DOHH2 (cell line): ENCODE measurements around the gene KRTAP4-4.
"Not testable (repeated sequence)": the region's sequence is repeated elsewhere in the genome, so short reads cannot be mapped to it uniquely, and the experiment has no call there.

Experiments
- H3F3A ChIP-seq: fragments of 200-600 bp; sonication (generic), shearing (Covaris generic); 2 replicates; pipeline ENCODE4 v1.6.0; 2016; ENCODE audit warnings: antibody characterized with exemption, mild to moderate bottlenecking; ENCODE audit not compliant: control insufficient read depth, insufficient read depth
- H3K27ac ChIP-seq: fragments of 200-600 bp; sonication (generic); 2 replicates; pipeline ENCODE4 v1.5.1; 2014; ENCODE audit warnings: low read depth, mild to moderate bottlenecking, low read length, moderate library complexity
- H3K27me3 ChIP-seq: fragments of 200-600 bp; sonication (generic); 2 replicates; pipeline ENCODE4 v1.6.1; 2014; ENCODE audit warnings: mild to moderate bottlenecking, low read length, mixed read lengths; ENCODE audit not compliant: control insufficient read depth
- H3K36me3 ChIP-seq: fragments of 200-600 bp; sonication (generic); 2 replicates; pipeline ENCODE4 v1.6.1; 2014; ENCODE audit warnings: mild to moderate bottlenecking, low read length, moderate library complexity, mixed read lengths; ENCODE audit not compliant: control insufficient read depth
- H3K4me1 ChIP-seq: fragments of 200-600 bp; sonication (generic); 2 replicates; pipeline ENCODE4 v1.6.1; 2014; ENCODE audit warnings: mild to moderate bottlenecking, low read length, mixed read lengths; ENCODE audit not compliant: control insufficient read depth
- H3K4me2 ChIP-seq: fragments of 200-600 bp; sonication (generic); 2 replicates; pipeline ENCODE4 v1.6.0; 2014; ENCODE audit warnings: mild to moderate bottlenecking, low read length, moderate library complexity
- H3K4me3 ChIP-seq: fragments of 200-600 bp; sonication (generic); 2 replicates; pipeline ENCODE4 v1.5.1; 2014; ENCODE audit warnings: mild to moderate bottlenecking, low read length, mixed read lengths
- H3K79me2 ChIP-seq: fragments of 200-600 bp; sonication (generic); 2 replicates; pipeline ENCODE4 v1.6.1; 2014; ENCODE audit warnings: mild to moderate bottlenecking, low read length, mixed read lengths; ENCODE audit not compliant: control insufficient read depth
- H3K9me2 ChIP-seq: fragments of 200-600 bp; sonication (generic); replicated peaks from 2 replicates; pipeline ENCODE4 v1.6.1; 2014; ENCODE audit warnings: mild to moderate bottlenecking, low read length, mixed read lengths; ENCODE audit not compliant: control insufficient read depth
- H3K9me3 ChIP-seq: fragments of 200-600 bp; sonication (generic); 2 replicates; pipeline ENCODE4 v1.6.1; 2014; ENCODE audit warnings: antibody characterized with exemption, low read length, mixed read lengths; ENCODE audit not compliant: control insufficient read depth, insufficient read depth
- H4K20me1 ChIP-seq: fragments of 200-600 bp; sonication (generic); 2 replicates; pipeline ENCODE4 v1.6.0; 2014; ENCODE audit warnings: low read depth, mild to moderate bottlenecking, antibody characterized with exemption, low read length, moderate library complexity; ENCODE audit not compliant: control insufficient read depth, insufficient read depth
- CTCF ChIP-seq: fragments of 200-600 bp; sonication (generic); IDR thresholded peaks from one replicate; pipeline ENCODE4 v1.5.1; 2014; ENCODE audit warnings: antibody characterized with exemption, mild to moderate bottlenecking, low read depth, low read length; ENCODE audit not compliant: poor library complexity, severe bottlenecking
- EZH2phosphoT487 ChIP-seq: fragments of 200-600 bp; sonication (generic); IDR thresholded peaks from 2 replicates; pipeline ENCODE4 v1.6.1; 2017; ENCODE audit warnings: borderline replicate concordance, mild to moderate bottlenecking, antibody characterized with exemption, low read length, moderate library complexity, mixed read lengths

The KRTAP4-4 gene

GRCh38 chr17:41153856-41154255, 6.7 kb downstream of the KRTAP4-4 start:
- Histone ChIP-seq H3K27me3 (no peaks in the 10 kb centered on the region), H3K36me3 (no peaks in the 10 kb centered on the region), H3K79me2 (no peaks in the 10 kb centered on the region), H3K4me1 (peaks cover 21% of the 10 kb centered on the region), H3F3A (no peaks in the 10 kb centered on the region), H3K4me2 (no peak overlapping the region), H4K20me1 (no peaks in the 10 kb centered on the region), H3K9me2 (no peaks in the 10 kb centered on the region), H3K4me3 (no peak overlapping the region), H3K27ac (no peak overlapping the region), H3K9me3 (no peaks in the 10 kb centered on the region)
- TF ChIP-seq EZH2phosphoT487, result no peak

GRCh38 chr17:41151525-41151924, 9.0 kb downstream of the KRTAP4-4 start:
- no peaks in the 10 kb centered on the region for H4K20me1 ChIP-seq
- H3F3A ChIP-seq, result no peaks in the 10 kb centered on the region
- H3K9me2 ChIP-seq, result no peaks in the 10 kb centered on the region
- H3K4me3 ChIP-seq, result no peak overlapping the region
- H3K9me3 ChIP-seq, result no peaks in the 10 kb centered on the region
- no peak for TF ChIP-seq CTCF
- no peak for TF ChIP-seq EZH2phosphoT487
- no peaks in the 10 kb centered on the region for H3K27me3 ChIP-seq
- no peak overlapping the region for H3K27ac ChIP-seq
- H3K4me2 ChIP-seq, result no peak overlapping the region
- H3K79me2 ChIP-seq, result no peaks in the 10 kb centered on the region
- H3K4me1 ChIP-seq, result peaks cover 21% of the 10 kb centered on the region
- no peaks in the 10 kb centered on the region for H3K36me3 ChIP-seq

GRCh38 chr17:41150026-41150425, 10.5 kb downstream of the KRTAP4-4 start:
- Histone ChIP-seq H3F3A (no peaks in the 10 kb centered on the region), H3K79me2 (no peaks in the 10 kb centered on the region), H3K36me3 (no peaks in the 10 kb centered on the region), H3K9me3 (no peaks in the 10 kb centered on the region), H3K27me3 (no peaks in the 10 kb centered on the region), H3K9me2 (no peaks in the 10 kb centered on the region), H3K4me3 (no peak overlapping the region), H3K4me1 (peaks cover 21% of the 10 kb centered on the region), H3K27ac (no peak overlapping the region), H4K20me1 (no peaks in the 10 kb centered on the region), H3K4me2 (peak overlapping the region; percentile 30)
- no peak for TF ChIP-seq CTCF
- no peak for TF ChIP-seq EZH2phosphoT487

GRCh38 chr17:41149652-41149985, 10.9 kb downstream of the KRTAP4-4 start, which contains the start of gene KRTAP4-5:
Gene KRTAP4-5 (minus strand): TSS chr17:41149825. CDS start chr17:41149767, 58 bp downstream.
- Histone ChIP-seq H3K4me3 (no peak within 1 kb of the TSS), H3K9me2 (no peaks in the 10 kb centered on the region), H3F3A (no peaks in the 10 kb centered on the region), H3K27me3 (no peaks in the 10 kb centered on the region), H3K9me3 (no peaks in the 10 kb centered on the region), H4K20me1 (no peaks in the 10 kb centered on the region), H3K27ac (peak within 1 kb of the TSS; percentile 18; the same call in 1 of the 2 replicates), H3K4me2 (peak within 1 kb of the TSS; percentile 30), H3K36me3 (no peaks in the 10 kb centered on the region), H3K4me1 (peaks cover 21% of the 10 kb centered on the region), H3K79me2 (no peaks in the 10 kb centered on the region)
- TF ChIP-seq EZH2phosphoT487 (no peak), CTCF (no peak)

- H3K79me2 ChIP-seq, H4K20me1 ChIP-seq, H3K4me3 ChIP-seq: not testable (repeated sequence)
Observed at GRCh38 chr17:41148971-41149651, 11.4 kb downstream of the KRTAP4-4 start.

More at GRCh38 chr17:41148971-41149651, 11.4 kb downstream of the KRTAP4-4 start:
- not testable (repeated sequence) for H3K36me3 ChIP-seq, H3K27ac ChIP-seq, H3F3A ChIP-seq, H3K27me3 ChIP-seq, H3K9me3 ChIP-seq, H3K4me2 ChIP-seq, H3K9me2 ChIP-seq
- H3K4me1 ChIP-seq, result peaks cover 21% of the 10 kb centered on the region
